ENCODE measurements around the gene TUBB6.

- TF ChIP-seq CTCF (IDR thresholded peaks at IDR 0.05) (no peak), POLR2A (IDR thresholded peaks at IDR 0.05) (no peak)
These were observed 10.8 kb downstream of the TUBB6 start for GRCh38 chr18:12318857-12319256.

All from Peyer's patch (tissue), 4 donors.